ENCODE measurements around the gene INPP5K.

DNA sequence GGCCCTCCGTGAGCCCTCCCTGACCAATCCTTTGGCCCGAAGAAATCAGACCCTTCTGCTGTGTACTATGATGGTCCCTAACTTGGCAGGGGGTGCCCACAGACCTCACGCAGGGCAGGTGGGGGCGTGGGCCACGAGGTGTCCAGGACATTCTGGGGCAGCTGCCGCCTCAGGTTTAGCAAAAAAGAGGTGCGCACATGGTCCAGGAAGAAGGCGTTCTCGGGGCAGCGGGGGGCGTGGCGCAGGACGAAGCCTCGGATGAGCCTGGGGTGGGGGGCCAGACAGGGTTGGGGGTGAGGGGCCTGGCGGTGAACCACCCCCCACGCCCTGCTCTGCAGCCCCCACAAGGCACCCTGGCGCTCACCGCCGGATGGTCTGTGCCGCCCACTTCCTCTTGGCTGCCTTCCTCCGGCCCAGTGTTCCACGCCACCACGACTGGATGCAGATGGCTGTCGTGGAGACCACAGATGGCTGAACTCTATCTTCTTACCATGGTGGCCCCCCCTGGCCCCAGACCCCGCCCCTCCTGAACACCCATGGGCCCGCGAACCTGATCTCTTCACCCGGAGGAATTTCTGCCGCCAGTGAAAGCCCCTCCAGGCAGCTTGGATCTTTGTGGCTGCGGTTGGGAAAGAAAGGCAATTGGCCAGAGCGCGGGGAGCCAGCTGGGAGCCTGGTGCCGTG lies 46.2 kb downstream of the INPP5K start:
- TF ChIP-seq, protein P1, sequence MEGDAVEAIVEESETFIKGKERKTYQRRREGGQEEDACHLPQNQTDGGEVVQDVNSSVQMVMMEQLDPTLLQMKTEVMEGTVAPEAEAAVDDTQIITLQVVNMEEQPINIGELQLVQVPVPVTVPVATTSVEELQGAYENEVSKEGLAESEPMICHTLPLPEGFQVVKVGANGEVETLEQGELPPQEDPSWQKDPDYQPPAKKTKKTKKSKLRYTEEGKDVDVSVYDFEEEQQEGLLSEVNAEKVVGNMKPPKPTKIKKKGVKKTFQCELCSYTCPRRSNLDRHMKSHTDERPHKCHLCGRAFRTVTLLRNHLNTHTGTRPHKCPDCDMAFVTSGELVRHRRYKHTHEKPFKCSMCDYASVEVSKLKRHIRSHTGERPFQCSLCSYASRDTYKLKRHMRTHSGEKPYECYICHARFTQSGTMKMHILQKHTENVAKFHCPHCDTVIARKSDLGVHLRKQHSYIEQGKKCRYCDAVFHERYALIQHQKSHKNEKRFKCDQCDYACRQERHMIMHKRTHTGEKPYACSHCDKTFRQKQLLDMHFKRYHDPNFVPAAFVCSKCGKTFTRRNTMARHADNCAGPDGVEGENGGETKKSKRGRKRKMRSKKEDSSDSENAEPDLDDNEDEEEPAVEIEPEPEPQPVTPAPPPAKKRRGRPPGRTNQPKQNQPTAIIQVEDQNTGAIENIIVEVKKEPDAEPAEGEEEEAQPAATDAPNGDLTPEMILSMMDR (conservative IDR thresholded peaks at IDR 0.05; ENCODE audit: low read depth, low read length), result no peak
- no peak for TF ChIP-seq EZH2 (IDR thresholded peaks at IDR 0.05; ENCODE audit: borderline replicate concordance, low read depth, low read length, poor library complexity, severe bottlenecking)

Measured in A673 (cell line).